Endothelial cell of umbilical vein (primary cell): ENCODE measurements around the gene TMF1. TPM values are rescaled to one million over a fixed set of nuclear protein-coding genes. Genes with fewer than 3 reads are reported as not detected.

Experiments
- BruUV-seq: library from RNA; stranded (reverse); fragments of 400-500 nt; replicated peaks from 2 replicates; lab custom pipeline; 2021; lab: Mats Ljungman, UMichigan
- CTCF ChIA-PET: fragments of 300-600, 350-600 bp; sonication (Branson Sonifier 250); formaldehyde crosslinking; loops from one replicate; lab custom pipeline; 2021; ENCODE audit warnings: antibody characterized with exemption, inconsistent platforms; lab: Charles Lee
- POLR2A ChIA-PET: fragments of 300-600, 350-600 bp; sonication (Branson Sonifier 250); formaldehyde crosslinking; loops from one replicate; lab custom pipeline; 2021; ENCODE audit warnings: antibody characterized with exemption, inconsistent platforms; lab: Charles Lee
- DNase-seq: peaks from one replicate; pipeline ENCODE4 v3.0.0-alpha.2; 2011; ENCODE audit warnings: low read depth, low spot score
- FAIRE-seq: peaks from 2 replicates; lab custom pipeline; 2011; peaks lifted over from hg19 to GRCh38; lab: Jason Lieb, UNC
- H2AFZ ChIP-seq: 2 replicates; pipeline ENCODE4 v1.6.0; 2012; ENCODE audit warnings: low read depth, low read length, control low read depth, inconsistent platforms
- H3K27ac ChIP-seq: 2 replicates; pipeline ENCODE4 v1.5.1; 2011; ENCODE audit warnings: low read depth, mild to moderate bottlenecking, control low read depth, low read length, moderate library complexity; ENCODE audit not compliant: insufficient read depth
- H3K27me3 ChIP-seq, 2 experiments: 2 replicates each; pipeline versions ENCODE4 v1.6.0 to v1.6.1; 2011; ENCODE audit warnings: low read length in 2 of 2, mixed read lengths in 1 of 2; ENCODE audit not compliant: control insufficient read depth in 2 of 2, insufficient read depth in 2 of 2
- H3K36me3 ChIP-seq, 2 experiments: 2 replicates in 1 of 2; 3 replicates in 1 of 2; pipeline ENCODE4 v1.5.1; 2011; ENCODE audit warnings: low read length in 2 of 2, mild to moderate bottlenecking in 1 of 2, moderate library complexity in 1 of 2; ENCODE audit not compliant: control insufficient read depth in 2 of 2, insufficient read depth in 2 of 2; ENCODE audit errors: extremely low read depth in 1 of 2
- H3K4me1 ChIP-seq: 3 replicates; pipeline ENCODE4 v1.5.1; 2011; ENCODE audit warnings: mild to moderate bottlenecking, low read length; ENCODE audit not compliant: control insufficient read depth, insufficient read depth; ENCODE audit errors: extremely low read depth
- H3K4me2 ChIP-seq: 2 replicates; pipeline ENCODE4 v1.6.1; 2011; ENCODE audit warnings: low read length, control low read depth, mixed read lengths; ENCODE audit not compliant: insufficient read depth
- H3K4me3 ChIP-seq, 3 experiments: fragments of 200-600 bp in 1 of 3; sonication (generic), shearing (Covaris generic) in 1 of 3; replicated peaks in 1 of 3; 2 replicates each; pipeline ENCODE4 v1.5.1; 2011 to 2016; ENCODE audit warnings: control low read depth in 3 of 3, low read length in 3 of 3, mild to moderate bottlenecking in 2 of 3, inconsistent platforms in 1 of 3, low read depth in 1 of 3, moderate library complexity in 1 of 3; ENCODE audit not compliant: insufficient read depth in 1 of 3
- H3K79me2 ChIP-seq: 2 replicates; pipeline ENCODE4 v1.6.0; 2012; ENCODE audit warnings: low read length, inconsistent platforms; ENCODE audit not compliant: control insufficient read depth, insufficient read depth
- H3K9ac ChIP-seq: replicated peaks from 2 replicates; pipeline ENCODE3; 2011; ENCODE audit warnings: low read length, control low read depth; ENCODE audit not compliant: insufficient read depth; ENCODE audit errors: extremely low read depth
- H3K9me1 ChIP-seq: replicated peaks from 3 replicates; pipeline ENCODE4 v1.6.0; 2011; ENCODE audit warnings: mild to moderate bottlenecking, low read length; ENCODE audit not compliant: control insufficient read depth, insufficient read depth; ENCODE audit errors: extremely low read depth
- H3K9me3 ChIP-seq: replicated peaks from 2 replicates; pipeline ENCODE4 v1.5.1; 2012; ENCODE audit warnings: low read length, inconsistent platforms; ENCODE audit not compliant: control insufficient read depth, insufficient read depth
- H4K20me1 ChIP-seq: replicated peaks from 2 replicates; pipeline ENCODE3; 2011; ENCODE audit warnings: mild to moderate bottlenecking, low read length; ENCODE audit not compliant: control insufficient read depth, insufficient read depth; ENCODE audit errors: extremely low read depth
- CTCF ChIP-seq, 2 donors: IDR thresholded peaks; 1 replicate in 1 of 2; 2 replicates in 1 of 2; pipeline ENCODE4 v1.5.1; 2011; ENCODE audit warnings: low read length in 2 of 2, mild to moderate bottlenecking in 2 of 2, moderate library complexity in 2 of 2, control low read depth in 1 of 2, inconsistent platforms in 1 of 2, low read depth in 1 of 2; ENCODE audit not compliant: insufficient read depth in 1 of 2; ENCODE audit errors: extremely low read depth in 1 of 2
- EZH2 ChIP-seq: IDR thresholded peaks from 2 replicates; pipeline ENCODE4 v1.6.1; 2012; ENCODE audit warnings: borderline replicate concordance, low read depth, mild to moderate bottlenecking, moderate library complexity, low read length, inconsistent platforms; ENCODE audit not compliant: severe bottlenecking
- FOS ChIP-seq: IDR thresholded peaks from 2 replicates; pipeline ENCODE4 v1.6.1; 2011; ENCODE audit warnings: mild to moderate bottlenecking, low read length, moderate library complexity, borderline replicate concordance; ENCODE audit not compliant: insufficient read depth
- GATA2 ChIP-seq: IDR thresholded peaks from 2 replicates; pipeline ENCODE4 v1.7.0; 2011; ENCODE audit warnings: low read depth, mild to moderate bottlenecking, moderate library complexity, mixed read lengths, low read length; ENCODE audit not compliant: insufficient read length, insufficient read depth
- JUN ChIP-seq: IDR thresholded peaks from 2 replicates; pipeline ENCODE4 v1.6.1; 2011; ENCODE audit warnings: borderline replicate concordance, low read depth; ENCODE audit not compliant: insufficient read length, insufficient read depth
- MAX ChIP-seq: IDR thresholded peaks from 2 replicates; pipeline ENCODE4 v1.6.1; 2011; ENCODE audit not compliant: insufficient read depth, insufficient read length
- MYC ChIP-seq: IDR thresholded peaks from one replicate; pipeline ENCODE4 v1.6.1; 2011; ENCODE audit warnings: mild to moderate bottlenecking, low read depth, low read length
- POLR2A ChIP-seq: IDR thresholded peaks from 2 replicates; pipeline ENCODE4 v1.6.1; 2012; ENCODE audit warnings: low read depth, mild to moderate bottlenecking, control low read depth, low read length
- POLR2AphosphoS5 ChIP-seq: IDR thresholded peaks from 2 replicates; pipeline ENCODE4 v1.6.1; 2012; ENCODE audit warnings: low read depth, mild to moderate bottlenecking, control low read depth, low read length, moderate library complexity; ENCODE audit not compliant: insufficient read depth
- dilution Hi-C: fragments of 300-500 bp; cut with MboI; formaldehyde crosslinking; loops from one replicate; pipeline ENCODE4 v1.15.0; 2019; ENCODE audit warnings: low sequenced_read_pairs; ENCODE audit not compliant: extremely low pct_ligation_motif_present
- intact Hi-C: fragments of 100-400 bp; cut with micrococcal nuclease; formaldehyde crosslinking; loops from one replicate; pipeline ENCODE4 v1.10.0; 2022
- polyA plus RNA-seq, 4 experiments: library from polyadenylated mRNA; depleted of rRNA in 3 of 4; stranded (reverse) in 3 of 4; unstranded in 1 of 4; fragments of >200 nt; gene quantifications; 2 replicates each; pipeline versions ENCODE4 v1.2.1 to v1.2.3, GENCODE V29; 2011 to 2012; ENCODE audit warnings: missing spikeins in 1 of 4
- total RNA-seq: library from RNA; stranded (reverse); gene quantifications from 2 replicates; pipeline ENCODE4 v1.2.3, GENCODE V29; 2021

Gene TMF1
- total and polyA plus RNA-seq, 2 donors (not counting 3 experiments of a cell fraction or from before 2014, with no cell fraction given), result 3.7 to 32.7 TPM

GRCh38 chr3:69088063-69088462 is 35.9 kb upstream of the TMF1 start:
- Histone ChIP-seq H3K79me2 (peaks cover 72% of the 10 kb centered on the region), H3K27ac (peak overlapping the region; percentile 15), H3K36me3 (no peaks in the 10 kb centered on the region), H3K4me1 (peaks cover 76% of the 10 kb centered on the region), H3K9me1 (no peaks in the 10 kb centered on the region), H3K9ac (no peak overlapping the region), H3K27me3 (no peaks in the 10 kb centered on the region), H3K4me3 (no peak overlapping the region), H3K4me2 (peak overlapping the region; percentile 91), H4K20me1 (no peaks in the 10 kb centered on the region), H2AFZ (no peak overlapping the region), H3K9me3 (no peaks in the 10 kb centered on the region)
- ChIA-PET CTCF (interaction anchor here (1.9 kb wide), 1 partner anchor 25 kb away, joined by 9 read pairs; no protein-coding TSS in a partner anchor), POLR2A (no interaction called here)
- no TSS peak for BruUV-seq
- TF ChIP-seq MAX (no peak), GATA2 (no peak), FOS (peak; percentile 57), EZH2 (no peak)
- FAIRE-seq (no peak), DNase-seq (peak; percentile 33)
- intact Hi-C loops (loop anchor here (5.0 kb wide), 1 partner anchor 149 kb away; no protein-coding TSS in a partner anchor), dilution Hi-C loops (no loop called here)

- dilution Hi-C loops, result no loop called here
- no TSS peak for BruUV-seq
- intact Hi-C loops, result loop anchor here (5.0 kb wide), 1 partner anchor 150 kb away; no protein-coding TSS in a partner anchor
- Histone ChIP-seq H3K9me3 (no peaks in the 10 kb centered on the region), H3K4me3 (no peak overlapping the region), H3K9ac (no peak overlapping the region), H2AFZ (no peak overlapping the region), H3K4me1 (peaks cover 81% of the 10 kb centered on the region), H4K20me1 (no peaks in the 10 kb centered on the region), H3K27me3 (no peaks in the 10 kb centered on the region), H3K27ac (peak overlapping the region; percentile 68), H3K36me3 (no peaks in the 10 kb centered on the region), H3K4me2 (peak overlapping the region; percentile 91), H3K79me2 (peaks cover 64% of the 10 kb centered on the region), H3K9me1 (no peaks in the 10 kb centered on the region)
- FAIRE-seq, result no peak
- CTCF ChIA-PET, result interaction anchor here (0.6 to 2.4 kb wide), 3 partner anchors 26 to 683 kb away, joined by 4 to 9 read pairs (median 5); no protein-coding TSS in a partner anchor
- POLR2A ChIA-PET, result interaction anchor here (0.7 to 1.3 kb wide), 2 partner anchors 95 to 1384 kb away, joined by 4 to 6 read pairs; no protein-coding TSS in a partner anchor
- TF ChIP-seq FOS (no peak), GATA2 (no peak), MYC (no peak), CTCF (IDR thresholded peaks at IDR 0.05; ENCODE audit: extremely low read depth in 1 of 2, insufficient read depth in 1 of 2, low read depth in 1 of 2, low read length in 2 of 2) (no peak), MAX (no peak), EZH2 (no peak), POLR2A (no peak), POLR2AphosphoS5 (no peak), JUN (no peak)
- DNase-seq, result no peak
These were observed 35.1 kb upstream of the TMF1 start for GRCh38 chr3:69087030-69087791.
